ENCODE measurements around the gene CDK11A. TPM values are rescaled to one million over a fixed set of nuclear protein-coding genes. Genes with fewer than 3 reads are reported as not detected.
A peak's percentile ranks its signal among the peaks of the same experiment; 100 is the strongest.
"Not testable (repeated sequence)": the region's sequence is repeated elsewhere in the genome, so short reads cannot be mapped to it uniquely, and the experiment has no call there.

The CDK11A gene
- total RNA-seq, 2 donors from 2014 or later: 40.3 to 72.5 TPM

GRCh38 chr1:1727131-1727651, 3.0 kb upstream of the CDK11A start:
- not testable (repeated sequence) for H3K36me3 Mint-ChIP-seq (ENCODE audit: insufficient read depth in 2 of 2); H3K27ac Mint-ChIP-seq; H3K27me3 Mint-ChIP-seq (ENCODE audit: low read depth); ATAC-seq (replicated peaks in 1 of 2); H3K4me3 Mint-ChIP-seq; DNase-seq; H3K9me3 Mint-ChIP-seq
- peaks cover 17% of the 10 kb centered on the region for H3K4me1 Mint-ChIP-seq (ENCODE audit: low read depth)

GRCh38 chr1:1726088-1726487, 1.9 kb upstream of the CDK11A start:
- not testable (repeated sequence) for H3K36me3 Mint-ChIP-seq (ENCODE audit: insufficient read depth in 2 of 2); ATAC-seq (replicated peaks in 1 of 2); H3K27ac Mint-ChIP-seq; H3K27me3 Mint-ChIP-seq (ENCODE audit: low read depth); DNase-seq; H3K9me3 Mint-ChIP-seq
- H3K4me3 Mint-ChIP-seq: peak overlapping the region; percentile 44 to 58
- peaks cover 17% of the 10 kb centered on the region for H3K4me1 Mint-ChIP-seq (ENCODE audit: low read depth)

GRCh38 chr1:1721201-1721600, 3.0 kb downstream of the CDK11A start:
- DNase-seq (no peak), ATAC-seq (replicated peaks in 1 of 2) (no peak)
- Mint-ChIP-seq H3K36me3 (ENCODE audit: insufficient read depth in 2 of 2) (peaks cover 2 to 20% of the 10 kb centered on the region in 2 donors), H3K27ac (no peak overlapping the region), H3K4me1 (ENCODE audit: low read depth) (peaks cover 3% of the 10 kb centered on the region), H3K9me3 (no peaks in the 10 kb centered on the region), H3K4me3 (no peak overlapping the region), H3K27me3 (ENCODE audit: low read depth) (no peaks in the 10 kb centered on the region)

- H3K27me3 Mint-ChIP-seq (ENCODE audit: low read depth); H3K9me3 Mint-ChIP-seq; H3K27ac Mint-ChIP-seq; H3K4me1 Mint-ChIP-seq (ENCODE audit: low read depth); H3K4me3 Mint-ChIP-seq; ATAC-seq (replicated peaks in 1 of 2); DNase-seq: not testable (repeated sequence)
- peaks cover 5 to 22% of the 10 kb centered on the region in 2 donors for H3K36me3 Mint-ChIP-seq (ENCODE audit: insufficient read depth in 2 of 2)
Observed at GRCh38 chr1:1715109-1715883, 8.9 kb downstream of the CDK11A start.

GRCh38 chr1:1707897-1708296, 16.3 kb downstream of the CDK11A start:
- not testable (repeated sequence) for H3K9me3 Mint-ChIP-seq; H3K27me3 Mint-ChIP-seq (ENCODE audit: low read depth); H3K36me3 Mint-ChIP-seq (ENCODE audit: insufficient read depth in 2 of 2); ATAC-seq (replicated peaks in 1 of 2); H3K4me3 Mint-ChIP-seq; H3K27ac Mint-ChIP-seq; H3K4me1 Mint-ChIP-seq (ENCODE audit: low read depth); DNase-seq

DNA sequence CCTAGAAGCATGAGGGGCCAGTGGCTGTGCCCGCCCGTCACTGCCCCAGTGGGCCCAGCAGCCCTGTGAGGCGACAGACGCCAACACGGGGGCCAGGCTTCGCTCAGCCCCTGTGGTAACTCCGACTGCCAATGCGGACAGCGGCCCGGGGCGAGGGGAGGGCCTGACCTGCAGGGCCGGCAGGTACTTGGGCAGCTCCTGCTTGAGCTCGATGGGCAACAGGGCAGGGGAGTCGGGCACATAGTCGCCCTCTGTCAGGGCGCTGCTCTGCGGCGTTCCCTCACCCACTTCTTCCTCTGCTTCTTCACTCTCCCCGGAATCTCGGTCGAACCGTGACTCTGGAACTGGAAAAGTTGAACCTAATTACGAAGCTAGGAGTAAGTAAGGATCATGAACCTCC, 16.9 kb downstream of the CDK11A start:
- not testable (repeated sequence) for H3K9me3 Mint-ChIP-seq; H3K27ac Mint-ChIP-seq; H3K4me3 Mint-ChIP-seq; H3K4me1 Mint-ChIP-seq (ENCODE audit: low read depth); H3K36me3 Mint-ChIP-seq (ENCODE audit: insufficient read depth in 2 of 2); DNase-seq; ATAC-seq (replicated peaks in 1 of 2); H3K27me3 Mint-ChIP-seq (ENCODE audit: low read depth)

DNA sequence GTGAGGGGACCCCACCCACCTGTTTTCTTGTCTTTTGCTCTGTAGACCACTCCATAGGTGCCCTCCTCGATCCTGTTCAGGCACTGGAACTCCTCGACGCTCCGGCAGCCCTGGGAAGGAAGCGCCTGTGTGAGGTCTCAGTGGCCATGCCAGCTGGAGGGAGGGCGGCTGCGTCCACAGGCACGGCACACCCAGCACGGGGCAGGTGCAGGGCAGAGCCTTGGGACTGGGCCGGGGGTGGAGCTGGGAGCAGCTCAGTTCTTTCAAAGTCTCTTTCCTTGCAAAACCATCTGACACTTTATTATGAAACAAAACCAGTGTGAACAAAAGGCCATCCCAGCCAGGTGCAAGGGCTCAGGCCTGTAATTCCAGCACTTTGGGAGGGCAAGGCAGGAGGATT, 18.5 kb downstream of the CDK11A start:
- ATAC-seq (replicated peaks in 1 of 2); H3K27ac Mint-ChIP-seq; H3K36me3 Mint-ChIP-seq (ENCODE audit: insufficient read depth in 2 of 2); H3K27me3 Mint-ChIP-seq (ENCODE audit: low read depth); H3K4me3 Mint-ChIP-seq; H3K4me1 Mint-ChIP-seq (ENCODE audit: low read depth); H3K9me3 Mint-ChIP-seq; DNase-seq: not testable (repeated sequence)

- not testable (repeated sequence) for H3K9me3 Mint-ChIP-seq; H3K36me3 Mint-ChIP-seq (ENCODE audit: insufficient read depth in 2 of 2); H3K27ac Mint-ChIP-seq; ATAC-seq (replicated peaks in 1 of 2); H3K27me3 Mint-ChIP-seq (ENCODE audit: low read depth); H3K4me3 Mint-ChIP-seq; DNase-seq; H3K4me1 Mint-ChIP-seq (ENCODE audit: low read depth)
Observed at GRCh38 chr1:1704284-1704957, 19.7 kb downstream of the CDK11A start.

GRCh38 chr1:1703796-1704195, 20.4 kb downstream of the CDK11A start:
- Mint-ChIP-seq H3K9me3 (no peaks in the 10 kb centered on the region), H3K4me3 (no peak overlapping the region), H3K36me3 (ENCODE audit: insufficient read depth in 2 of 2) (peaks cover 0 to 2% of the 10 kb centered on the region in 2 donors), H3K4me1 (ENCODE audit: low read depth) (no peaks in the 10 kb centered on the region), H3K27ac (no peak overlapping the region), H3K27me3 (ENCODE audit: low read depth) (no peaks in the 10 kb centered on the region)
- DNase-seq (no peak), ATAC-seq (replicated peaks in 1 of 2) (no peak)

DNA sequence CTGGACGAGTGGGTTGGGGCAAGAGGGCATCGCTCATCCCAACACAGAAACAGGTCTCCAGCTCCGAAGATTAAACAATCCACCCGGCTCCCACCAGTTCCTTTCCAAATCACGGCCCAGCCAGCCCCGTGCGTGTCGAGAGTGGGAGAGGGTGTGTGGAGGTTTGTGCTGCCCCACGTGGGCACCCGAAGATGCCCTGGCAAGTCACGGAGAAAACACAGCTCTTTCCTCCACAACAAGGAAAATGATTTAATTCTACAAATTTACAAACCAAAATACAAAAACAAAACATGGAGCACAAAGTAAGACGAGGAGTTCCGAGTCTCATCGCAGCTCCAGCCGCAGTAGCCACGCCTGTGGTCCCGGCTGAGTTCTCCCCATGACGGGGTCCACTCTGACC, 21.7 kb downstream of the CDK11A start:
- H3K4me1 Mint-ChIP-seq (ENCODE audit: low read depth); H3K36me3 Mint-ChIP-seq (ENCODE audit: insufficient read depth in 2 of 2); H3K9me3 Mint-ChIP-seq; H3K27me3 Mint-ChIP-seq (ENCODE audit: low read depth); H3K27ac Mint-ChIP-seq; H3K4me3 Mint-ChIP-seq; DNase-seq; ATAC-seq (replicated peaks in 1 of 2): not testable (repeated sequence)

DNA sequence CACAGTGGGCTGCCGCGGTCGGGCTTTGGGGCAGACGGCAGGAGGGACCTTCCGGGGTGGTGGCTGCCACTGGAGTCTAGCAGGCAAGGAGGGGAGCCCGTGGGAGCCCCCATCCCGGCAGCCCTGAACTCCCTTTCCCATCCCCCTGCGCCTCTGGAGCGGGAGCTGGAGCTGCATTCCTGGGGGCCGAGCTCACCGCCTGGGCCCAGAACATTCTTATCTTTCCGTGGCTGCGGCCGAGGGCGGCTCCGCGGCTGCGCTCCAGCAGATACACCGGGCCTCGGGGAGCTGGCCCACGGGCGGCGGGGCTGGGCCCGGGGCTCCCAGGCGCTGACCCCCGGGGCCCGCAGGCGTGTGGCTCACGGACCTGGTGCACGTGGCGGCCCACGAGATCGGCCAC, 23.6 kb downstream of the CDK11A start:
- not testable (repeated sequence) for H3K27me3 Mint-ChIP-seq (ENCODE audit: low read depth); H3K4me1 Mint-ChIP-seq (ENCODE audit: low read depth); H3K4me3 Mint-ChIP-seq; DNase-seq; ATAC-seq (replicated peaks in 1 of 2); H3K9me3 Mint-ChIP-seq; H3K27ac Mint-ChIP-seq; H3K36me3 Mint-ChIP-seq (ENCODE audit: insufficient read depth in 2 of 2)

DNA sequence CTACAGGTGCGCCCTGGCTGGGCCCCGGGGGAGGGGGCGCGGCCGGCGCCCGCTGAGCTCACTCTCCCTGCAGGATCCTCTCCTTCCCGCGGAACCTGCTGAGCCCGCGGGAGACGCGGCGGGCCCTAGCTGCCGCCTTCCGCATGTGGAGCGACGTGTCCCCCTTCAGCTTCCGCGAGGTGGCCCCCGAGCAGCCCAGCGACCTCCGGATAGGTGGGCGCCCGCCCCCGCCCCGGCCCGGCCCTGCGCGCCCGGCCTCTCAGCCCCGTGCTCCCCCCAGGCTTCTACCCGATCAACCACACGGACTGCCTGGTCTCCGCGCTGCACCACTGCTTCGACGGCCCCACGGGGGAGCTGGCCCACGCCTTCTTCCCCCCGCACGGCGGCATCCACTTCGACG, 24.1 kb downstream of the CDK11A start:
- not testable (repeated sequence) for H3K4me1 Mint-ChIP-seq (ENCODE audit: low read depth); H3K9me3 Mint-ChIP-seq; DNase-seq; H3K27me3 Mint-ChIP-seq (ENCODE audit: low read depth); H3K27ac Mint-ChIP-seq; H3K4me3 Mint-ChIP-seq; H3K36me3 Mint-ChIP-seq (ENCODE audit: insufficient read depth in 2 of 2)
- peak; percentile 19 to 35 for ATAC-seq (replicated peaks in 1 of 2)

DNA sequence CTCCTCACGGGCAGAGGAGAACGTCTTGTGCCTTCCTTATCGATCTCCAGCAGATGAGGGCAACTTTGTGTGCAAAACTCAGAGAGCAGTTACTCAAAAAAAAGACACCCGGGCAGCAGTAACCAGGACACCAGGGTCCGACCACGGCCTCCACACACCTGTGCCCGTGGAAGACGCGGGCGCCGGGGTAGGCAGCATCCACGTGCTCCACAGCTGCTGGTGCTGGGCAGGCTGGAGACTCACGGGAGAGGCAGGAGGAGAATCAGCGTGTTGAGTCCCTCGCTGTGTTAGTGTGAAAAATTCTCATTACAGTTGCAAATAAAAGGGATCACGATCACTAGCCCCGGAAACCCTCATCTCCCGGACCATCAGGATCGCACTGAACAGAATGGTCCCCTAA, 25.1 kb downstream of the CDK11A start:
- H3K4me1 Mint-ChIP-seq (ENCODE audit: low read depth); ATAC-seq (replicated peaks in 1 of 2); H3K4me3 Mint-ChIP-seq; H3K27ac Mint-ChIP-seq; H3K36me3 Mint-ChIP-seq (ENCODE audit: insufficient read depth in 2 of 2); DNase-seq; H3K27me3 Mint-ChIP-seq (ENCODE audit: low read depth); H3K9me3 Mint-ChIP-seq: not testable (repeated sequence)
